HG02798 (cell line): Measurements from ENCODE around the gene SYNM.
A peak's percentile ranks its signal among the peaks of the same experiment; 100 is the strongest.

Experiments used
- ATAC-seq: cut with Tn5 transposase; IDR thresholded peaks from one replicate; pipeline ENCODE4 v1.9.1; 2021; ENCODE audit warnings: mild to moderate bottlenecking; ENCODE audit not compliant: unreplicated experiment, poor library complexity

Gene SYNM

GRCh38 chr15:99164119-99164518 is 59.2 kb downstream of the SYNM start:
- ATAC-seq: no peak

- ATAC-seq: no peak
Measured at GRCh38 chr15:99165020-99165790, 60.3 kb downstream of the SYNM start.

GRCh38 chr15:99165956-99166689 is 61.2 kb downstream of the SYNM start:
- ATAC-seq: no peak

GRCh38 chr15:99167201-99167600 is 62.3 kb downstream of the SYNM start:
- ATAC-seq: no peak

GRCh38 chr15:99167640-99168039 is 62.8 kb downstream of the SYNM start:
- peak; percentile 41 for ATAC-seq

GRCh38 chr15:99168601-99169580 is 64.0 kb downstream of the SYNM start:
- no peak for ATAC-seq

GRCh38 chr15:99169769-99170311 is 65.0 kb downstream of the SYNM start:
- no peak for ATAC-seq

- ATAC-seq: no peak
Measured at GRCh38 chr15:99170476-99171065, 65.7 kb downstream of the SYNM start.

- no peak for ATAC-seq
Measured at GRCh38 chr15:99172171-99172570, 67.3 kb downstream of the SYNM start.

GRCh38 chr15:99172989-99173388 is 68.1 kb downstream of the SYNM start:
- ATAC-seq: no peak

GRCh38 chr15:99174567-99175395 is 69.9 kb downstream of the SYNM start:
- ATAC-seq: no peak

GRCh38 chr15:99176757-99177156 is 71.9 kb downstream of the SYNM start:
- ATAC-seq: no peak

- no peak for ATAC-seq
Measured at GRCh38 chr15:99177679-99178078, 72.8 kb downstream of the SYNM start.

- no peak for ATAC-seq
Measured at GRCh38 chr15:99180086-99180963, 75.4 kb downstream of the SYNM start.

GRCh38 chr15:99180964-99181306 is 76.1 kb downstream of the SYNM start:
- ATAC-seq: no peak

GRCh38 chr15:99181545-99181971 is 76.7 kb downstream of the SYNM start:
- no peak for ATAC-seq

- ATAC-seq: no peak
Measured at GRCh38 chr15:99182791-99183190, 77.9 kb downstream of the SYNM start.
